Skeletal muscle tissue (tissue), 4 donors: ENCODE data around the gene MRPS34. TPM values are rescaled to one million over a fixed set of nuclear protein-coding genes. Genes with fewer than 3 reads are reported as not detected.

Source experiments
- H3K27ac ChIP-seq: one replicate; pipeline ENCODE4 v1.7.0; 2013; ENCODE audit warnings: mild to moderate bottlenecking, low read depth, low read length, inconsistent platforms
- H3K27me3 ChIP-seq, 3 donors: one replicate each; pipeline ENCODE4 v1.7.0; 2013; ENCODE audit warnings: low read length in 3 of 3; ENCODE audit not compliant: control insufficient read depth in 3 of 3, insufficient read depth in 3 of 3
- H3K36me3 ChIP-seq, 3 donors: one replicate each; pipeline ENCODE4 v1.7.0; 2013; ENCODE audit warnings: low read length in 3 of 3; ENCODE audit not compliant: control insufficient read depth in 3 of 3, insufficient read depth in 3 of 3
- H3K4me1 ChIP-seq, 3 donors: one replicate each; pipeline ENCODE4 v1.7.0; 2013; ENCODE audit warnings: low read length in 3 of 3, mild to moderate bottlenecking in 3 of 3; ENCODE audit not compliant: control insufficient read depth in 3 of 3, insufficient read depth in 3 of 3
- H3K4me3 ChIP-seq, 3 donors: one replicate each; pipeline ENCODE4 v1.7.0; 2013; ENCODE audit warnings: low read length in 3 of 3
- H3K9ac ChIP-seq, 3 donors: one replicate each; pipeline ENCODE4 v1.7.0; 2013; ENCODE audit warnings: low read length in 3 of 3, mild to moderate bottlenecking in 3 of 3, moderate library complexity in 2 of 3, low read depth in 1 of 3
- H3K9me3 ChIP-seq, 3 donors: one replicate each; pipeline ENCODE4 v1.7.0; 2013; ENCODE audit warnings: low read length in 3 of 3; ENCODE audit not compliant: control insufficient read depth in 3 of 3
- total RNA-seq: library from RNA; depleted of rRNA; stranded (reverse); fragments of >200 nt; gene quantifications from one replicate; pipeline ENCODE4 v1.2.3, GENCODE V29; 2014
- donor health status: Osteomylitis.

Gene MRPS34
- total RNA-seq, 1 donor from 2014 or later: 17.7 TPM

DNA sequence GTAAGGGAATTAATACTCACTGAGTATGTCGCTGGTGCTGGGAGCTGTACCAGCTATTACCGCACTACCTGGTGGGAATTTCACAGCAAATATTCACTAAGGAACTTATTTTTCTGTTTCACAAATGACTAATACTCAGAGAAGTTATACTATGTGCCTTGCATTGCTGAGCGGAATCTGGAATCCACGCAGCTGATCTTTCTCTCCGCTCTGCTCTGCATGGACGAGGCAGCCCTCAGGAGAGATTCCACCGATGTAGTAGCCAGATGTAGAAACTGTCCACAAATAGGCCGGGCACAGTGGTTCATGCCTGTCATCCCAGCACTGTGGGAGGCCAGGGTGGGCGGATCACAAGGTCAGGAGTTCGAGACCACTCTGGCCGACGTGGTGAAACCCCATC lies 18.7 kb downstream of the MRPS34 start:
- Histone ChIP-seq H3K4me1 (no peaks in the 10 kb centered on the region), H3K27me3 (no peaks in the 10 kb centered on the region), H3K9ac (no peak overlapping the region), H3K9me3 (no peaks in the 10 kb centered on the region), H3K27ac (no peak overlapping the region), H3K4me3 (no peak overlapping the region), H3K36me3 (peaks cover 38 to 45% (median 41%) of the 10 kb centered on the region in 3 donors)

DNA sequence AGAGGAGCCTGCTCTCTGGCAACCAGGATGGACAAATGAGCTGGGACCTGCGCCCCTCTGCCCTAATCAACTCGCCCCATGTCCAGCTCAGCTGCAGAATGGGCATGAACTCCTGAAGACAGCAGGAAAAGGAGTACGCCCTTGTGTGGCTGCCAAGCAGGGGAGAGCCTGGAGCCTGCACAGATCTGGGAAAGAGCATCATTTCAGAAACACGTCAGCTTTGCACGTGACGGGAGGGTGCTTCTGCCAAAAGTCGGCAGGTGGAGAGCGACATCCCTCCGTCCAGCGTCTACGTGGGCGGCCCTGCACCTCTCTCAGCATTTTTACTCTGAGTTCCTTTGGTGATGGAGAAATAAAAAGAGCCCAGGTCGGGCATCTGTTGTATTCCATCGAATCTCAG lies 20.1 kb downstream of the MRPS34 start:
- Histone ChIP-seq H3K27me3 (no peaks in the 10 kb centered on the region), H3K36me3 (peaks cover 48 to 52% (median 51%) of the 10 kb centered on the region in 3 donors)

DNA sequence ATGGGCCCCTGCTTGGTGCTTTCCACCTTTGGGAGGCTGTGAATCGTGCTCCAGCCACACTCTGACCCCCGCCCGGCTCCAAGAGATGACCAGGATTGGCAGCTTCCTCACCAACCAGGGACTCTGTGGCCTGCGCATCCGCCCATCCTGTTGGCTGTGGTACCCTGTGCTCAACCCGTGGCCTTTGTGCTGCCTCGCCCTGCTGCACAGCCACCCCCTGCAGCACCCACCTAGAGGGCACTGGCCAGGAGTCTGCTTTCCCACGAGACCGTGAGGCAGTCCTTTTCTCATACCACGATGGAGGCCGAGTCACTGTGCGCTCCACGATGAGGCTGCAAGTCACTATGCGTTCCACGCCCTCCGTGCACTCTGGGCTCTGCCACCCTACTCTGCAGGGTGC lies 21.0 kb downstream of the MRPS34 start:
- peak overlapping the region in 1 of 3 donors; percentile 25 for H3K9ac ChIP-seq
- no peak overlapping the region for H3K4me3 ChIP-seq
- H3K4me1 ChIP-seq: no peaks in the 10 kb centered on the region
- H3K9me3 ChIP-seq: no peaks in the 10 kb centered on the region
- no peaks in the 10 kb centered on the region for H3K27me3 ChIP-seq
- H3K36me3 ChIP-seq: peaks cover 50 to 57% (median 54%) of the 10 kb centered on the region in 3 donors
- no peak overlapping the region for H3K27ac ChIP-seq

More for the DNA sequence above, 20.1 kb downstream of the MRPS34 start:
- Histone ChIP-seq H3K27ac (no peak overlapping the region), H3K9me3 (no peaks in the 10 kb centered on the region), H3K4me1 (no peaks in the 10 kb centered on the region), H3K9ac (no peak overlapping the region), H3K4me3 (no peak overlapping the region)

DNA sequence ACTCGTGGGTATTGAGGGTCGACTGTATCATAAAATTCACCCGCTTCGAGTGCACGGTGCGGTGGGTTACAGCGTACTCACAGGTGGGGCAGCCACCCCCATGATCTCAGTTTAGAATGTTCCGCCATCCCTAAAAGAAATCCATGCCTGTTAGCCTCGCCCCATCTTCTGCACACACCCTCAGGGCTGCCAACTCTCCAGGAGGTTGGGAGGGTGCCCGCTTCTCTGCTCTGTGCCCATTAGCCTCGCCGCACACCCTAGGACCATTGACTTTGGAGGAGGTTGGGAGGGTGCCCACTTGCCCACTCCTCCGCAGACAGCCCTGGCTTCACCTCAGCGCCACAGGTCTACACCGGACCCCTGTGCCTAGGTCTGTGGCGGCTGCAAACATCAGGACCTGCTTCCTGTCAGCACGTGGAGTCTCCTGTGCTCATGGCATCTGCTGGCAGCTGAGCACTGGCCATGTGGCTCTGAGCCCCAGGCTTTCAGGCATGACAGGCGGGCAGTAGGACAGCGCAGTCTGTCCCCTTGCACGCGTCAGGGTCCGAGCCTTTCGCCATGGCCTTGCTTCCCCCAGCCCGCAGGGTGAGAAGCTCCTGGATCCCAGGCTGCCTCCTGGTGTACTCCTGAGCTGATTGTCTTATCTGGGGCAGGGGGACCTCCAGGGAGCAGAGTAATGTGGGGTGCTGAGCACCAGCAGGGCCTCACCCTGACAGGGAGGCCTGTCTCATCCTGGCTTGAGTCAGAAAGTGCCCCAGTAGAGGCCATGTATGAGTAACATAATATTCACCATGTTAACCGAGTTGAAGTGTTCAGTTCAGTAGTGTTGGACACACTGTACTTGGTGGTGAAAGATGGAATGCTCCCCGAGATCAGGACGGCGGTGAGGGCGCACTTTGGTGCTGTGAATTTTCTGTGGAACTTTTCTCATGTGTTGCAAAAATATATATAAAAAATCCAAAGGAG lies 23.5 kb downstream of the MRPS34 start:
- no peaks in the 10 kb centered on the region for H3K4me1 ChIP-seq
- H3K27me3 ChIP-seq: no peaks in the 10 kb centered on the region
- H3K27ac ChIP-seq: no peak overlapping the region
- peaks cover 53 to 62% (median 60%) of the 10 kb centered on the region in 3 donors for H3K36me3 ChIP-seq
- H3K9ac ChIP-seq: no peak overlapping the region
- no peak overlapping the region for H3K4me3 ChIP-seq
- H3K9me3 ChIP-seq: no peaks in the 10 kb centered on the region

DNA sequence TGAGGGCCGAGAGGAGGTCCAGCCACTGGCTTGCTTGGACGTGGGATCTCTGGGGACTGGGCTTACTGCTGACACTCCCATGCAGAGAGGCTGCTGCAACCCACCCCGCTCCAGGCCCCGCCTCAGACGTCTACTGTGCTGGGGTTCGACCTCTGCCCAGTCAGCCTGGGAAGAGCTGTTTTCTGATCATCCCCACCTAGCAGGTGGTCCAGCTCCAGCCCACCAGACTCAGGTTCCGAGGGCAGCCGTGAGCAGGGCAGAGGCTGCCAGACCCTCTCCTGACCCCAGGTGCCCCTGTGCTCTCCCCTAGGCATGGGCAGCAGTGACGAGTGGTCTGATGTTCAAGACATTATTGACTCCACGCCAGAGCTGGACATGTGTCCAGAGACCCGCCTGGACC lies 25.0 kb downstream of the MRPS34 start:
- no peaks in the 10 kb centered on the region for H3K4me1 ChIP-seq
- H3K36me3 ChIP-seq: peaks cover 58 to 70% (median 67%) of the 10 kb centered on the region in 3 donors
- H3K27me3 ChIP-seq: no peaks in the 10 kb centered on the region
- H3K4me3 ChIP-seq: no peak overlapping the region
- no peak overlapping the region for H3K9ac ChIP-seq
- H3K9me3 ChIP-seq: no peaks in the 10 kb centered on the region
- H3K27ac ChIP-seq: no peak overlapping the region

DNA sequence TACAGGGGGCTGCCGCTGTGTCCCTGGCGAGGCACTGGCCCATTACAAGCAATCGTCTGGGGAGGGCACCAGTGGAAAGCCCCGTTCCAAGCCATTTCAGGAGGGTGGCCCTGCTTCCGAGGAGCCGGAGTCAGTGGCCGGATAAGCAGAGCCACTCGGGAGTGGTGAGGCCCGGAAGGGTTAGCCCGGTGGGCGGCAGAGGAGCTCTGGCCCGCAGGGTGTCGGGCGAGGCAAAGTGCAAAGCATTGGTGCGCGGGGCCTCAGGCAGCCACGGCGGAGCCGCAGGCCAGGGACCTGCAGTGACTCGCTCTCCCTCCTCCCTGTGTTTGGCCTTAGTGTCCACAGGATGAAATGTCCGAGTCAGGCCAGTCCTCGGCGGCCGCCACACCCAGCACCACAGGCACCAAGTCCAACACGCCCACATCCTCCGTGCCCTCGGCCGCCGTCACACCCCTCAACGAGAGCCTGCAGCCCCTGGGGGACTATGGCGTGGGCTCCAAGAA lies 26.2 kb downstream of the MRPS34 start:
- Histone ChIP-seq H3K36me3 (peaks cover 48 to 65% (median 58%) of the 10 kb centered on the region in 3 donors), H3K27me3 (no peaks in the 10 kb centered on the region), H3K27ac (no peak overlapping the region), H3K9me3 (no peaks in the 10 kb centered on the region), H3K9ac (no peak overlapping the region), H3K4me3 (no peak overlapping the region), H3K4me1 (no peaks in the 10 kb centered on the region)

DNA sequence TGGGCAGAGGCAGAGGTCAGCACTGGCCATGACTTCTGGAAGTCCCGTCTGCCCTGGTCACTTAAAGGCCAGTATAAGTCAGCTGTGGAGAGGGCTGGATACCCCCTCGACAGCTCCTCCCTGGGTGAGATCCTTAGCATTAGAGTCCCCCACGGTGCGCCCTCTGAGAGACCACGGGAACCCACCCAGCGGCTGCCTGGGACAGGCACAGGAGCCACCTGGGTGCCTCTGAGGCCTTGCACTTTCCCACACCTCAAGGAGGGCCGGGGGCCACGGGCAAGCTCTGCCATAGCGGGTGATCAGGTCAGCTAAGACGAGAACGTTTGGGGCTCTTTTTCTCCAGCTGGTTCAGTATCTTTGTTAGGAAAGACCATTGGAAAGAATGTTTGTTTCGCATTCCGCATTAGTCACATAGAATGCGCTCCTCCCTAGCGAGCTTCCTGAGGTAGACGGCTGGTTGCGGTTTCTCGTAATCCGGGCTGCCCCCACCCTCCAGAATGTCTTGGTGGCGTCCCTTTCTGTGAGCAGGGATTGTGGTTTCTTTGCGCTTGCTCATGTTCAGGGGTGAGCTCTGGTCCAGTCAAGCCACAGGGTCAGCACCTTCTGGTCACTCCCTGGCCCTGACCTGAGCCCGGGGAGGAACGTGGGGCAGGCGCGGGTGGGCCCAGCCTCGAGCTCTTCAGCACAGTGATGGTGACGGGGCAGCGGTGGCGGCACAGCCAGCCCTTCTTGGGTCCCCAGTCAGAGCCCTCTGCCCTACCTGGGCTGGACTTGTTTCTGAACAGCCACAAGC lies 26.8 kb downstream of the MRPS34 start:
- Histone ChIP-seq H3K4me3 (no peak overlapping the region), H3K27ac (no peak overlapping the region), H3K4me1 (no peaks in the 10 kb centered on the region), H3K9me3 (no peaks in the 10 kb centered on the region), H3K9ac (no peak overlapping the region), H3K27me3 (no peaks in the 10 kb centered on the region), H3K36me3 (peaks cover 45 to 59% (median 58%) of the 10 kb centered on the region in 3 donors)

DNA sequence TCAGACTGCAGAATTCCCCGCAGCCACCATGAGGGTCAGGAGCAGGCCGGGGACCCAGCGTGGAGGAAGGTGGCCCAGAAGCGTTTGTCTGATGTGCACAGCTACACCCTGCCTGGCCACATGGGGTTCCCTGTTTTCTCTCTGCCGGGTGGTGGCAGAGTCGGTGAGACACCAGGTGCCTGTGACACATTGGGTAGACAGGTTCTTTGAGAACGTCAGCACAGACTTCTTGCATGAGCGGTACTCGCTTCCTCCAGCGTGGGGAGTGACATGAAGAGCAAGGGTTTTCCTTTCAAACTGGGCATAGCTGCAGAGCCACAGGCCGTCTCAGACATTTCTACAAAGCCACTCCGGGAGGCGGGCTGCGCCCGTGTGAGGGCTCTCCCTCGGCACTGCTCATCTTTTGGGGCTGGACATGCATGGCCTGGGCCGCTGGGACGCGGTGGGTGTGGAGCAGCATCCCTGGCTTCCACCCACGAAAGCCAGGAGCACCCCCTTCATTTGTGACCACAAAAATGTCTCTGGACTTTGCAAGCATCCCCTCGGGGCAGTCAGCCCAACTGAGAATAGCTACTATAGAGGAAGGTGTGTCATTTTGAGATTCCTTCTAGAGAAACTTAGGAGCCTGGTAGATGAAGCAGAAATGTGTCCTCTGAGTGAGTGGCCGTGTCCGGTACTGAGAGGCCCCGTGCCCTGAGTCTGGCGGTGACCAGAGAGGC lies 27.6 kb downstream of the MRPS34 start:
- H3K9me3 ChIP-seq: no peaks in the 10 kb centered on the region
- H3K4me1 ChIP-seq: no peaks in the 10 kb centered on the region
- peaks cover 46 to 58% (median 58%) of the 10 kb centered on the region in 3 donors for H3K36me3 ChIP-seq
- H3K9ac ChIP-seq: no peak overlapping the region
- no peaks in the 10 kb centered on the region for H3K27me3 ChIP-seq
- no peak overlapping the region for H3K4me3 ChIP-seq
- no peak overlapping the region for H3K27ac ChIP-seq

DNA sequence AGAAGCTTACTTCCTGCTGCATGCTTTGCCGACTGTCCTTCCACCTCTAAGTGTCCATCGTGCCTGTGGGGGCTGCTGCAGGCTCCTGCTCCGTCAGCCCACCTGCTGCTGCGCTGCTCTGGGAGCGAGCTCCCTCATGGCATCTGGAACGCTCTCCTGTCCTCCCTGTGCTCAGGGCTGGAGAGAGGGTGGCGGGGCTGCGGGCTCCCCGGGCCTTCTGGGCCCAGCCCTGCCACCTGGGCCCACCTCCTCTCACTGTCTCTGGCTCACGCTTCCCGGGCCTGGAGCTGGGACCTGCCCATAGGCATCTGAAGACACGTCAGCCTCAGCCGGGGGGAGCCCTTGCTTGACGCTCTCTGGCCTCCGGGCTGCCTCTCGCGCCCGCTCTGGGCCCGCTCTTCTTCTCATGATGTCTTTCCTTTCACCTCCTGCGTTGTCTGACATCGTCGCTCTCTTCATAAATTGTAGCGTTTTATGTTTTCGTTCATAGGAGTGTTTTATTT lies 28.5 kb downstream of the MRPS34 start:
- Histone ChIP-seq H3K4me1 (no peaks in the 10 kb centered on the region), H3K27me3 (no peaks in the 10 kb centered on the region), H3K9me3 (no peaks in the 10 kb centered on the region), H3K36me3 (peaks cover 46 to 58% (median 55%) of the 10 kb centered on the region in 3 donors), H3K9ac (no peak overlapping the region), H3K4me3 (no peak overlapping the region), H3K27ac (no peak overlapping the region)
